Esophagus squamous epithelium (tissue), 4 donors: Measurements from ENCODE around the gene CPTP.

ENCODE experiments used
- POLR2A ChIP-seq, 4 donors: fragments of 450-650 bp; IDR thresholded peaks; one replicate each; pipeline ENCODE4 v1.6.1; 2017; ENCODE audit warnings: antibody characterized with exemption in 4 of 4, mild to moderate bottlenecking in 4 of 4, moderate library complexity in 3 of 4
- TF ChIP-seq, protein P1 (sequence below), 6 experiments: fragments of 450-650 bp in 4 of 6; fragments of 200-600 bp in 2 of 6; sonication (generic) in 2 of 6; IDR thresholded peaks; one replicate each; pipeline ENCODE4 v1.5.1; 2016 to 2019; ENCODE audit warnings: antibody characterized with exemption in 6 of 6, mild to moderate bottlenecking in 4 of 6, moderate library complexity in 4 of 6

DNA sequence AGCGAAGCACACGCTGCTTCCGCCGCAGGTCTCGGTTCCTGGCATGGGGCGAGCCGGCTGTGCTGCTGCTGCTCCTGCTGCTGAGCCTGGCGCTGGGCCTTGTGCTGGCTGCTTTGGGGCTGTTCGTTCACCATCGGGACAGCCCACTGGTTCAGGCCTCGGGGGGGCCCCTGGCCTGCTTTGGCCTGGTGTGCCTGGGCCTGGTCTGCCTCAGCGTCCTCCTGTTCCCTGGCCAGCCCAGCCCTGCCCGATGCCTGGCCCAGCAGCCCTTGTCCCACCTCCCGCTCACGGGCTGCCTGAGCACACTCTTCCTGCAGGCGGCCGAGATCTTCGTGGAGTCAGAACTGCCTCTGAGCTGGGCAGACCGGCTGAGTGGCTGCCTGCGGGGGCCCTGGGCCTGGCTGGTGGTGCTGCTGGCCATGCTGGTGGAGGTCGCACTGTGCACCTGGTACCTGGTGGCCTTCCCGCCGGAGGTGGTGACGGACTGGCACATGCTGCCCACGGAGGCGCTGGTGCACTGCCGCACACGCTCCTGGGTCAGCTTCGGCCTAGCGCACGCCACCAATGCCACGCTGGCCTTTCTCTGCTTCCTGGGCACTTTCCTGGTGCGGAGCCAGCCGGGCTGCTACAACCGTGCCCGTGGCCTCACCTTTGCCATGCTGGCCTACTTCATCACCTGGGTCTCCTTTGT is 9.1 kb downstream of the CPTP start:
- no peak for TF ChIP-seq POLR2A (IDR thresholded peaks at IDR 0.05)
- TF ChIP-seq, protein P1, sequence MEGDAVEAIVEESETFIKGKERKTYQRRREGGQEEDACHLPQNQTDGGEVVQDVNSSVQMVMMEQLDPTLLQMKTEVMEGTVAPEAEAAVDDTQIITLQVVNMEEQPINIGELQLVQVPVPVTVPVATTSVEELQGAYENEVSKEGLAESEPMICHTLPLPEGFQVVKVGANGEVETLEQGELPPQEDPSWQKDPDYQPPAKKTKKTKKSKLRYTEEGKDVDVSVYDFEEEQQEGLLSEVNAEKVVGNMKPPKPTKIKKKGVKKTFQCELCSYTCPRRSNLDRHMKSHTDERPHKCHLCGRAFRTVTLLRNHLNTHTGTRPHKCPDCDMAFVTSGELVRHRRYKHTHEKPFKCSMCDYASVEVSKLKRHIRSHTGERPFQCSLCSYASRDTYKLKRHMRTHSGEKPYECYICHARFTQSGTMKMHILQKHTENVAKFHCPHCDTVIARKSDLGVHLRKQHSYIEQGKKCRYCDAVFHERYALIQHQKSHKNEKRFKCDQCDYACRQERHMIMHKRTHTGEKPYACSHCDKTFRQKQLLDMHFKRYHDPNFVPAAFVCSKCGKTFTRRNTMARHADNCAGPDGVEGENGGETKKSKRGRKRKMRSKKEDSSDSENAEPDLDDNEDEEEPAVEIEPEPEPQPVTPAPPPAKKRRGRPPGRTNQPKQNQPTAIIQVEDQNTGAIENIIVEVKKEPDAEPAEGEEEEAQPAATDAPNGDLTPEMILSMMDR (IDR thresholded peaks at IDR 0.05), result no peak
